K562 treated with DMSO at 1 percent for 12 hours (cell line): ENCODE measurements around the gene SYCE1. TPM values are rescaled to one million over a fixed set of nuclear protein-coding genes. Genes with fewer than 3 reads are reported as not detected.

Source experiments
- total RNA-seq: library from RNA; unstranded; fragments of 300-600 nt; gene quantifications from 2 replicates; pipeline ENCODE4 v1.2.3, GENCODE V29; 2022; ENCODE audit not compliant: insufficient read depth

SYCE1 gene
- total RNA-seq, result not detected in 2 replicates

GRCh38 chr10:133565441-133566294 is at the start of gene SYCE1:
Gene SYCE1 (minus strand): TSS chr10:133565583. CDS start chr10:133565529, 54 bp downstream.

GRCh38 chr10:133526957-133527588 is 38.3 kb downstream of the SYCE1 start, which contains the start of gene CYP2E1:
Gene CYP2E1 (plus strand): TSS chr10:133527363. CDS start chr10:133527396, 33 bp downstream.

Other genes starting within 250 kb of the SYCE1 start
- gene CALY, start 228.7 kb downstream of the SYCE1 start, total RNA-seq, result not detected in 2 replicates
- not detected in 2 replicates for gene PRAP1, start 218.2 kb downstream of the SYCE1 start, total RNA-seq
- 15.8 and 25.6 TPM in 2 replicates for gene FUOM, start 207.6 kb downstream of the SYCE1 start, total RNA-seq
- gene ECHS1, start 192.2 kb downstream of the SYCE1 start, total RNA-seq, result 83.9 and 92.5 TPM in 2 replicates
- gene PAOX, start 186.3 kb downstream of the SYCE1 start, total RNA-seq, result 5.8 and 6.5 TPM in 2 replicates
- 24.9 and 27.5 TPM in 2 replicates for gene MTG1, start 171.4 kb downstream of the SYCE1 start, total RNA-seq
- 0.68 and 2.4 TPM in 2 replicates for gene SPRN, start 141.0 kb downstream of the SYCE1 start, total RNA-seq
- 2.0 and 5.6 TPM in 2 replicates for gene SCART1, start 111.6 kb downstream of the SYCE1 start, total RNA-seq
- 0.41 and 1.5 TPM in 2 replicates for gene CYP2E1, start 38.2 kb downstream of the SYCE1 start, total RNA-seq
- gene FRG2B, start 61.2 kb upstream of the SYCE1 start, total RNA-seq, result 0.40 TPM in 1 of 2 replicates, not detected in the other